GM12878 (cell line): ENCODE measurements around the gene PCDHGC3. TPM values are rescaled to one million over a fixed set of nuclear protein-coding genes. Genes with fewer than 3 reads are reported as not detected.

ENCODE experiments used
- ATAC-seq: fragments of 200-7000 bp; cut with Tn5 transposase; 3 replicates; pipeline ENCODE4 v1.9.1; 2020; ENCODE audit warnings: mild to moderate bottlenecking, moderate library complexity
- BruUV-seq: library from RNA; stranded (reverse); fragments of 400-500 nt; replicated peaks from 2 replicates; lab custom pipeline; 2021; lab: Mats Ljungman, UMichigan
- CTCF ChIA-PET: fragments of 300-600 bp; sonication (Branson Sonifier 250); formaldehyde crosslinking; extraction: SDS; loops from one replicate; lab custom pipeline; 2021; ENCODE audit warnings: inconsistent platforms; lab: Yijun Ruan, JAX
- POLR2A ChIA-PET: fragments of 350-600 bp; formaldehyde crosslinking; extraction: SDS; loops from one replicate; lab custom pipeline; 2021; ENCODE audit warnings: inconsistent platforms; lab: Charles Lee
- RAD21 ChIA-PET: fragments of 300-600 bp; sonication (Branson Sonifier 250); formaldehyde crosslinking; loops from one replicate; lab custom pipeline; 2023; ENCODE audit warnings: antibody characterized with exemption; ENCODE audit not compliant: unreplicated experiment; lab: Charles Lee
- SMC1A ChIA-PET: fragments of 300-600 bp; sonication (Branson Sonifier 250); formaldehyde crosslinking; loops from one replicate; lab custom pipeline; 2023; ENCODE audit not compliant: unreplicated experiment, uncharacterized antibody; lab: Charles Lee
- DNase-seq: peaks from one replicate; pipeline ENCODE4 v3.0.0-alpha.2; 2011; ENCODE audit warnings: low read depth, low spot score
- FAIRE-seq: peaks from 3 replicates; lab custom pipeline; 2011; peaks lifted over from hg19 to GRCh38; lab: Jason Lieb, UNC
- H2AFZ ChIP-seq: 2 replicates; pipeline ENCODE4 v1.6.0; 2011; ENCODE audit warnings: low read depth, low read length, control low read depth; ENCODE audit not compliant: control insufficient read depth
- H3K27ac ChIP-seq: 2 replicates; pipeline ENCODE4 v1.5.1; 2011; ENCODE audit warnings: control low read depth; ENCODE audit not compliant: control insufficient read depth, insufficient read depth
- H3K27me3 ChIP-seq, 2 experiments: replicated peaks in 1 of 2; 2 replicates each; pipeline versions ENCODE4 v1.6.0 to v1.6.1; 2011; ENCODE audit warnings: low read length in 1 of 2; ENCODE audit not compliant: control insufficient read depth in 2 of 2, insufficient read depth in 2 of 2
- H3K36me3 ChIP-seq, 2 experiments: 2 replicates each; pipeline ENCODE4 v1.5.1; 2011; ENCODE audit warnings: low read length in 1 of 2; ENCODE audit not compliant: control insufficient read depth in 2 of 2, insufficient read depth in 2 of 2
- H3K4me1 ChIP-seq: 2 replicates; pipeline ENCODE4 v1.6.1; 2011; ENCODE audit warnings: mild to moderate bottlenecking, low read length, moderate library complexity, mixed read lengths; ENCODE audit not compliant: control insufficient read depth, insufficient read depth
- H3K4me2 ChIP-seq: 2 replicates; pipeline ENCODE4 v1.6.0; 2011; ENCODE audit warnings: control low read depth; ENCODE audit not compliant: control insufficient read depth, insufficient read depth
- H3K4me3 ChIP-seq: fragments of 200-600 bp; sonication (generic); 2 replicates; pipeline ENCODE4 v1.5.1; 2016
- H3K79me2 ChIP-seq: 2 replicates; pipeline ENCODE4 v1.6.0; 2011; ENCODE audit warnings: low read length; ENCODE audit not compliant: control insufficient read depth, insufficient read depth
- H3K9ac ChIP-seq: 2 replicates; pipeline ENCODE4 v1.8.0; 2011; ENCODE audit warnings: low read length, control low read depth, mixed read lengths; ENCODE audit not compliant: control insufficient read depth, insufficient read depth
- H3K9me3 ChIP-seq: replicated peaks from 3 replicates; pipeline ENCODE4 v1.5.1; 2011; ENCODE audit warnings: mild to moderate bottlenecking, low read length; ENCODE audit not compliant: control insufficient read depth, insufficient read depth
- H4K20me1 ChIP-seq: 2 replicates; pipeline ENCODE4 v1.6.0; 2011; ENCODE audit not compliant: control insufficient read depth, insufficient read depth
- BMI1 ChIP-seq: fragments of 450-650 bp; IDR thresholded peaks from 2 replicates; pipeline ENCODE4 v1.6.1; 2016; ENCODE audit warnings: mild to moderate bottlenecking, moderate library complexity, borderline replicate concordance
- EED ChIP-seq: sonication (generic); IDR thresholded peaks from 2 replicates; pipeline ENCODE4 v1.6.1; 2016; ENCODE audit warnings: antibody characterized with exemption, low read depth
- HDAC2 ChIP-seq: fragments of 200-600 bp; sonication (generic); IDR thresholded peaks from 2 replicates; pipeline ENCODE4 v1.6.1; 2017
- KDM1A ChIP-seq: fragments of 200-600 bp; sonication (generic); IDR thresholded peaks from 2 replicates; pipeline ENCODE4 v1.6.1; 2016; ENCODE audit warnings: borderline replicate concordance
- NFYB ChIP-seq: IDR thresholded peaks from 2 replicates; pipeline ENCODE4 v1.6.1; 2011; ENCODE audit warnings: low read depth, mild to moderate bottlenecking, low read length, improper control_type of control experiment, moderate library complexity; ENCODE audit not compliant: insufficient read depth
- PAX8 ChIP-seq: fragments of 450-650 bp; IDR thresholded peaks from 2 replicates; pipeline ENCODE4 v1.6.1; 2017; ENCODE audit warnings: mild to moderate bottlenecking, moderate library complexity
- PML ChIP-seq: IDR thresholded peaks from 2 replicates; pipeline ENCODE4 v1.6.1; 2012; ENCODE audit warnings: low read length, inconsistent platforms
- RAD21 ChIP-seq: IDR thresholded peaks from 2 replicates; pipeline ENCODE4 v1.6.1; 2011; ENCODE audit warnings: mild to moderate bottlenecking, low read depth, low read length, moderate library complexity; ENCODE audit not compliant: insufficient read depth
- RBBP5 ChIP-seq: fragments of 200-600 bp; sonication (generic); conservative IDR thresholded peaks from 2 replicates; pipeline ENCODE4 v1.6.1; 2016
- RCOR1 ChIP-seq: conservative IDR thresholded peaks from 2 replicates; pipeline ENCODE4 v1.6.1; 2012; ENCODE audit warnings: low read depth, low read length, improper control_type of control experiment
- STAT3 ChIP-seq: IDR thresholded peaks from 2 replicates; pipeline ENCODE4 v1.6.1; 2011; ENCODE audit warnings: low read depth, low read length, improper control_type of control experiment
- WGBS: methylation state at CpG from one replicate; pipeline ENCODE4 v1.1.6; 2016; ENCODE audit warnings: low lambda C conversion rate; ENCODE audit not compliant: insufficient replicate concordance, insufficient coverage; ENCODE audit errors: missing lambda C conversion rate; 5-methylcytosine and 5-hydroxymethylcytosine counted together
- in situ Hi-C: fragments of 300-500 bp; cut with MboI; formaldehyde crosslinking; loops from 9 replicates; pipeline ENCODE4 v1.14.3; 2018; ENCODE audit warnings: mixed read lengths
- intact Hi-C: fragments of 100-400 bp; cut with micrococcal nuclease; formaldehyde crosslinking; loops from one replicate; pipeline ENCODE4 v1.14.2; 2022; ENCODE audit not compliant: unreplicated experiment
- polyA plus RNA-seq, 11 experiments: library from polyadenylated mRNA; depleted of rRNA in 4 of 11; unstranded in 6 of 11; stranded (reverse) in 5 of 11; fragments of >200 nt; fragmentation: Nextera tagmentation in 4 of 11; fragmentation: Illumina TruSeq in 1 of 11; extraction: Ambion mirVana in 4 of 11; extraction: Trizol in 1 of 11; gene quantifications; 1 replicate in 1 of 11; 2 replicates in 10 of 11; pipeline versions ENCODE4 v1.2.1 to v1.2.3, GENCODE V29; 2011 to 2016; ENCODE audit warnings: inconsistent platforms in 2 of 11, missing spikeins in 2 of 11, low read depth in 1 of 11
- total RNA-seq, 4 experiments: library from RNA; depleted of rRNA in 3 of 4; stranded (reverse); fragments of >200 nt in 3 of 4; fragmentation: Illumina TruSeq in 1 of 4; extraction: Trizol in 1 of 4; gene quantifications; 2 replicates each; pipeline versions ENCODE4 v1.2.1 to v1.2.3, GENCODE V29; 2013 to 2021
- TF ChIP-seq, protein P1 (sequence below): fragments of 450-650 bp; IDR thresholded peaks from 2 replicates; pipeline ENCODE4 v1.6.1; 2018; ENCODE audit warnings: borderline replicate concordance, mild to moderate bottlenecking; ENCODE audit not compliant: partially characterized antibody
- TF ChIP-seq, protein P2 (sequence below): IDR thresholded peaks from 2 replicates; pipeline ENCODE4 v1.6.1; 2012; ENCODE audit warnings: mild to moderate bottlenecking, low read depth, low read length
- TF ChIP-seq, protein P3 (sequence below): fragments of 450-650 bp; IDR thresholded peaks from 2 replicates; pipeline ENCODE4 v1.6.1; 2018; ENCODE audit warnings: mild to moderate bottlenecking, low read depth, moderate library complexity; ENCODE audit not compliant: partially characterized antibody

Gene PCDHGC3
- total and polyA plus RNA-seq, 10 of the 15 experiments (the other 5 are each of a cell fraction or from before 2014, with no cell fraction given) = 0.53 to 22.1 (median 12.0) TPM

DNA sequence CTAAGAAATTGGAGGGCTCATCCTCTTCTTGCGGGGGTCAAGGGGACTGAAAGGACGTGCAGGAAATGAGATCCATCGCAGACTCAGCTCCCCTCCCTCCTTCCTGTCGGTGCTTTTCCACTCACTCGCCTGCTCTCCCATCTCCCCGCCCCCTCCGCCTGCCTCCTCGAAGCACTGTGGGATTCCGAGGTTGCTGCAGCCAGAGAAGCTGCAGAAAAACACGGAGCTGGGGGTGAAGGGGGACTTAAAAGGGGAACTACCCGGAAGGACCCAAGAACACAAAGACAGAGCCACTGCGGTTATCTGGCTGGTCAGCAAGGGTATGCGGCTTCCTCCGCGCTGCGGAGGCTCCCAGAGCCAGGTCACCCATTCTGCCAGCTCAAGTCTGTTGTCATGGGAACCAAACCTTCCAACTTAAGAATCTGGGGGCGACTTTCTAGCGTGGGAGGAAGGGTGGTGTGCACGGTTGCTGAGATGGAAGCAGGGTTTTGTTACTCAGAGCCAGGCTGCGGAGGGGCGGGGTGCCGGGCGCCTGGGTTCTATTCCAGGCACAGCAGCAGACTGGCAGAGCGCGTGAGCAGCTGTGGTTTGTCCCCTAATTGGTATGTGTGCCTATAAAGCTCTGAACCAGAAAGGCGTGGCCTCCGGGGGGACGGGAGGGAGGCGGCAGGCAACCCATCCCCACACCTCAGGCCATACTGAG, 38.0 kb downstream of the PCDHGC3 start:
- peak overlapping the region; percentile 89 for H3K4me2 ChIP-seq
- peak overlapping the region; percentile 25 for H3K9ac ChIP-seq
- no peaks in the 10 kb centered on the region for H3K27me3 ChIP-seq
- peaks cover 65% of the 10 kb centered on the region for H3K4me1 ChIP-seq
- H3K4me3 ChIP-seq = peak overlapping the region; percentile 69
- DNase-seq (peak; percentile 75), FAIRE-seq (no peak), ATAC-seq (peak; percentile 35)
- ChIA-PET POLR2A (interaction anchor here (0.5 to 2.5 kb wide), 6 partner anchors 10 to 721 kb away, joined by 3 to 10 read pairs (median 4); no protein-coding TSS in a partner anchor), CTCF (interaction anchor here (1.0 to 11.9 kb wide), 24 partner anchors 11 to 193 kb away, joined by 3 to 213 read pairs (median 14); partner anchors contain the start of genes FCHSD1, PCDHGA10, PCDHGA11 and PCDHGA12), SMC1A (interaction anchor here (1.0 to 10.8 kb wide), 13 partner anchors 10 to 123 kb away, joined by 3 to 176 read pairs (median 5); partner anchors contain the start of genes DIAPH1, HDAC3, PCDHGA10 and PCDHGA11), RAD21 (interaction anchor here (1.0 to 11.6 kb wide), 10 partner anchors 9 to 105 kb away, joined by 3 to 109 read pairs (median 12); partner anchors contain the start of genes DIAPH1, PCDHGA10, PCDHGA11 and PCDHGA12)
- BruUV-seq = no TSS peak
- no peaks in the 10 kb centered on the region for H3K9me3 ChIP-seq
- no peaks in the 10 kb centered on the region for H4K20me1 ChIP-seq
- WGBS = 2% methylated on average over 29 of the region's 29 CpGs
- H3K79me2 ChIP-seq = peaks cover 15% of the 10 kb centered on the region
- intact Hi-C loops (loop anchor here (1.0 to 5.0 kb wide), 4 partner anchors 16 to 124 kb away; partner anchors contain the start of genes HDAC3, PCDHGA11 and RELL2), in situ Hi-C loops (no loop called here)
- peak overlapping the region; percentile 13 for H2AFZ ChIP-seq
- peak overlapping the region; percentile 90 for H3K27ac ChIP-seq
- peaks cover 10 to 20% of the 10 kb centered on the region in 2 experiments for H3K36me3 ChIP-seq
- TF ChIP-seq, protein P1, sequence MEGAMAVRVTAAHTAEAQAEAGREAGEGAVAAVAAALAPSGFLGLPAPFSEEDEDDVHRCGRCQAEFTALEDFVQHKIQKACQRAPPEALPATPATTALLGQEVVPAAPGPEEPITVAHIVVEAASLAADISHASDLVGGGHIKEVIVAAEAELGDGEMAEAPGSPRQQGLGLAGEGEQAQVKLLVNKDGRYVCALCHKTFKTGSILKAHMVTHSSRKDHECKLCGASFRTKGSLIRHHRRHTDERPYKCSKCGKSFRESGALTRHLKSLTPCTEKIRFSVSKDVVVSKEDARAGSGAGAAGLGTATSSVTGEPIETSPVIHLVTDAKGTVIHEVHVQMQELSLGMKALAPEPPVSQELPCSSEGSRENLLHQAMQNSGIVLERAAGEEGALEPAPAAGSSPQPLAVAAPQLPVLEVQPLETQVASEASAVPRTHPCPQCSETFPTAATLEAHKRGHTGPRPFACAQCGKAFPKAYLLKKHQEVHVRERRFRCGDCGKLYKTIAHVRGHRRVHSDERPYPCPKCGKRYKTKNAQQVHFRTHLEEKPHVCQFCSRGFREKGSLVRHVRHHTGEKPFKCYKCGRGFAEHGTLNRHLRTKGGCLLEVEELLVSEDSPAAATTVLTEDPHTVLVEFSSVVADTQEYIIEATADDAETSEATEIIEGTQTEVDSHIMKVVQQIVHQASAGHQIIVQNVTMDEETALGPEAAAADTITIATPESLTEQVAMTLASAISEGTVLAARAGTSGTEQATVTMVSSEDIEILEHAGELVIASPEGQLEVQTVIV = no peak
- TF ChIP-seq PAX8 = no peak
- TF ChIP-seq, protein P2, sequence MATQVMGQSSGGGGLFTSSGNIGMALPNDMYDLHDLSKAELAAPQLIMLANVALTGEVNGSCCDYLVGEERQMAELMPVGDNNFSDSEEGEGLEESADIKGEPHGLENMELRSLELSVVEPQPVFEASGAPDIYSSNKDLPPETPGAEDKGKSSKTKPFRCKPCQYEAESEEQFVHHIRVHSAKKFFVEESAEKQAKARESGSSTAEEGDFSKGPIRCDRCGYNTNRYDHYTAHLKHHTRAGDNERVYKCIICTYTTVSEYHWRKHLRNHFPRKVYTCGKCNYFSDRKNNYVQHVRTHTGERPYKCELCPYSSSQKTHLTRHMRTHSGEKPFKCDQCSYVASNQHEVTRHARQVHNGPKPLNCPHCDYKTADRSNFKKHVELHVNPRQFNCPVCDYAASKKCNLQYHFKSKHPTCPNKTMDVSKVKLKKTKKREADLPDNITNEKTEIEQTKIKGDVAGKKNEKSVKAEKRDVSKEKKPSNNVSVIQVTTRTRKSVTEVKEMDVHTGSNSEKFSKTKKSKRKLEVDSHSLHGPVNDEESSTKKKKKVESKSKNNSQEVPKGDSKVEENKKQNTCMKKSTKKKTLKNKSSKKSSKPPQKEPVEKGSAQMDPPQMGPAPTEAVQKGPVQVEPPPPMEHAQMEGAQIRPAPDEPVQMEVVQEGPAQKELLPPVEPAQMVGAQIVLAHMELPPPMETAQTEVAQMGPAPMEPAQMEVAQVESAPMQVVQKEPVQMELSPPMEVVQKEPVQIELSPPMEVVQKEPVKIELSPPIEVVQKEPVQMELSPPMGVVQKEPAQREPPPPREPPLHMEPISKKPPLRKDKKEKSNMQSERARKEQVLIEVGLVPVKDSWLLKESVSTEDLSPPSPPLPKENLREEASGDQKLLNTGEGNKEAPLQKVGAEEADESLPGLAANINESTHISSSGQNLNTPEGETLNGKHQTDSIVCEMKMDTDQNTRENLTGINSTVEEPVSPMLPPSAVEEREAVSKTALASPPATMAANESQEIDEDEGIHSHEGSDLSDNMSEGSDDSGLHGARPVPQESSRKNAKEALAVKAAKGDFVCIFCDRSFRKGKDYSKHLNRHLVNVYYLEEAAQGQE = no peak
- TF ChIP-seq PML = no peak
- no peak for TF ChIP-seq NFYB
- peak; percentile 96 for TF ChIP-seq BMI1
- TF ChIP-seq HDAC2 = no peak
- TF ChIP-seq RCOR1 = no peak
- TF ChIP-seq RBBP5 = no peak
- TF ChIP-seq, protein P3, sequence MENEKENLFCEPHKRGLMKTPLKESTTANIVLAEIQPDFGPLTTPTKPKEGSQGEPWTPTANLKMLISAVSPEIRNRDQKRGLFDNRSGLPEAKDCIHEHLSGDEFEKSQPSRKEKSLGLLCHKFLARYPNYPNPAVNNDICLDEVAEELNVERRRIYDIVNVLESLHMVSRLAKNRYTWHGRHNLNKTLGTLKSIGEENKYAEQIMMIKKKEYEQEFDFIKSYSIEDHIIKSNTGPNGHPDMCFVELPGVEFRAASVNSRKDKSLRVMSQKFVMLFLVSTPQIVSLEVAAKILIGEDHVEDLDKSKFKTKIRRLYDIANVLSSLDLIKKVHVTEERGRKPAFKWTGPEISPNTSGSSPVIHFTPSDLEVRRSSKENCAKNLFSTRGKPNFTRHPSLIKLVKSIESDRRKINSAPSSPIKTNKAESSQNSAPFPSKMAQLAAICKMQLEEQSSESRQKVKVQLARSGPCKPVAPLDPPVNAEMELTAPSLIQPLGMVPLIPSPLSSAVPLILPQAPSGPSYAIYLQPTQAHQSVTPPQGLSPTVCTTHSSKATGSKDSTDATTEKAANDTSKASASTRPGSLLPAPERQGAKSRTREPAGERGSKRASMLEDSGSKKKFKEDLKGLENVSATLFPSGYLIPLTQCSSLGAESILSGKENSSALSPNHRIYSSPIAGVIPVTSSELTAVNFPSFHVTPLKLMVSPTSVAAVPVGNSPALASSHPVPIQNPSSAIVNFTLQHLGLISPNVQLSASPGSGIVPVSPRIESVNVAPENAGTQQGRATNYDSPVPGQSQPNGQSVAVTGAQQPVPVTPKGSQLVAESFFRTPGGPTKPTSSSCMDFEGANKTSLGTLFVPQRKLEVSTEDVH = no peak
- TF ChIP-seq KDM1A = no peak
- no peak for TF ChIP-seq STAT3
- TF ChIP-seq EED = peak; percentile 59; the same call in 1 of the 2 replicates
- TF ChIP-seq RAD21 = no peak
